ENCODE results near the gene SNX11.

DNA sequence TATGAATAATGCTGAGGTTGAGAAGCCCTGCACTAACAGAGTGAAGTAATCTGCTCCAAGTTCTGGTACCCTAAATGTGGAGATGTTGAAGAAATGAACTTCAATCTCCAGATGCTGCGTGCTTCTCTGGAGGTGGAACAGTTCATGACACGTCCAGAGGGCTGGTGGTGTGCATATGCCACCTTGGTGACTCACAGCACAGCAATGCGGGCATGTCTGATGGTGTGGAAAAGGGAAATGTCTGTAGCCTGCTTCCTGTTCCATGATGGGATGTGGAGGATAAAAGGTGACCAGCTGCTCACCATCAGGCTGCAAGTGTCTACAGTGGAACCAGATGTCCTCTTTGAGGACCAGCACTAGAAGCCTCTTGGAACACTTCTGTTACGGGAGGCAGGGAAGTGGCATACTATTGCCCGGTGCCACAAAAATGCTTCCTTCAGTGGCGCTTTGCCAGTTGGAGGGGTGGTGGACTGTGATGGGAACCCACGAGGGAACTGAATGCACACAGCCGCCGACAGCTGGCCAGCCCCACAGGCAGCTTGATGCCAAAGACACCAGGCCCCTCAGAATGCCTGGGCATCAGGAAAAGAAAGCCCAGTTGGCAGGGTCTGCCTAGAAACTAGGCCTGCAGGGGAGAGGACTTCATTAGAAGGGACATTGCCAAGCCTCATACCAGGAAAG is 19.9 kb downstream of the SNX11 start:
- TF ChIP-seq, protein P1, sequence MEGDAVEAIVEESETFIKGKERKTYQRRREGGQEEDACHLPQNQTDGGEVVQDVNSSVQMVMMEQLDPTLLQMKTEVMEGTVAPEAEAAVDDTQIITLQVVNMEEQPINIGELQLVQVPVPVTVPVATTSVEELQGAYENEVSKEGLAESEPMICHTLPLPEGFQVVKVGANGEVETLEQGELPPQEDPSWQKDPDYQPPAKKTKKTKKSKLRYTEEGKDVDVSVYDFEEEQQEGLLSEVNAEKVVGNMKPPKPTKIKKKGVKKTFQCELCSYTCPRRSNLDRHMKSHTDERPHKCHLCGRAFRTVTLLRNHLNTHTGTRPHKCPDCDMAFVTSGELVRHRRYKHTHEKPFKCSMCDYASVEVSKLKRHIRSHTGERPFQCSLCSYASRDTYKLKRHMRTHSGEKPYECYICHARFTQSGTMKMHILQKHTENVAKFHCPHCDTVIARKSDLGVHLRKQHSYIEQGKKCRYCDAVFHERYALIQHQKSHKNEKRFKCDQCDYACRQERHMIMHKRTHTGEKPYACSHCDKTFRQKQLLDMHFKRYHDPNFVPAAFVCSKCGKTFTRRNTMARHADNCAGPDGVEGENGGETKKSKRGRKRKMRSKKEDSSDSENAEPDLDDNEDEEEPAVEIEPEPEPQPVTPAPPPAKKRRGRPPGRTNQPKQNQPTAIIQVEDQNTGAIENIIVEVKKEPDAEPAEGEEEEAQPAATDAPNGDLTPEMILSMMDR (IDR thresholded peaks at IDR 0.05; ENCODE audit: low read depth, low read length) = no peak
- TF ChIP-seq POLR2A (IDR thresholded peaks at IDR 0.05; ENCODE audit: extremely low read depth, insufficient read length) = no peak
